ENCODE data around the gene NUAK2.

- TF ChIP-seq POLR2A (IDR thresholded peaks at IDR 0.05; ENCODE audit: low read depth, low read length) (no peak), BHLHE40 (IDR thresholded peaks at IDR 0.05; ENCODE audit: low read depth, low read length) (no peak), SMC3 (IDR thresholded peaks at IDR 0.05; ENCODE audit: low read depth, low read length) (no peak), MAFK (IDR thresholded peaks at IDR 0.05; ENCODE audit: low read depth, low read length) (no peak), CEBPB (IDR thresholded peaks at IDR 0.05; ENCODE audit: low read depth, low read length) (no peak), CHD1 (IDR thresholded peaks at IDR 0.05; ENCODE audit: low read depth, low read length) (no peak), ELK1 (IDR thresholded peaks at IDR 0.05; ENCODE audit: borderline replicate concordance, low read depth, low read length) (no peak), RAD21 (IDR thresholded peaks at IDR 0.05; ENCODE audit: low read length) (no peak)
- TF ChIP-seq, protein P1, sequence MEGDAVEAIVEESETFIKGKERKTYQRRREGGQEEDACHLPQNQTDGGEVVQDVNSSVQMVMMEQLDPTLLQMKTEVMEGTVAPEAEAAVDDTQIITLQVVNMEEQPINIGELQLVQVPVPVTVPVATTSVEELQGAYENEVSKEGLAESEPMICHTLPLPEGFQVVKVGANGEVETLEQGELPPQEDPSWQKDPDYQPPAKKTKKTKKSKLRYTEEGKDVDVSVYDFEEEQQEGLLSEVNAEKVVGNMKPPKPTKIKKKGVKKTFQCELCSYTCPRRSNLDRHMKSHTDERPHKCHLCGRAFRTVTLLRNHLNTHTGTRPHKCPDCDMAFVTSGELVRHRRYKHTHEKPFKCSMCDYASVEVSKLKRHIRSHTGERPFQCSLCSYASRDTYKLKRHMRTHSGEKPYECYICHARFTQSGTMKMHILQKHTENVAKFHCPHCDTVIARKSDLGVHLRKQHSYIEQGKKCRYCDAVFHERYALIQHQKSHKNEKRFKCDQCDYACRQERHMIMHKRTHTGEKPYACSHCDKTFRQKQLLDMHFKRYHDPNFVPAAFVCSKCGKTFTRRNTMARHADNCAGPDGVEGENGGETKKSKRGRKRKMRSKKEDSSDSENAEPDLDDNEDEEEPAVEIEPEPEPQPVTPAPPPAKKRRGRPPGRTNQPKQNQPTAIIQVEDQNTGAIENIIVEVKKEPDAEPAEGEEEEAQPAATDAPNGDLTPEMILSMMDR (conservative IDR thresholded peaks at IDR 0.05; ENCODE audit: low read depth, low read length): no peak
Measured at GRCh38 chr1:205256951-205257625, 64.5 kb downstream of the NUAK2 start.
